Measurements from ENCODE around the gene SPN.
"Not testable (repeated sequence)": the region's sequence is repeated elsewhere in the genome, so short reads cannot be mapped to it uniquely, and the experiment has no call there.

Gene SPN

GRCh38 chr16:29650771-29651170 lies 12.3 kb upstream of the SPN start:
- TF ChIP-seq EZH2 (IDR thresholded peaks at IDR 0.05; ENCODE audit: borderline replicate concordance, low read length) = no peak
- no peak for TF ChIP-seq CTCF (IDR thresholded peaks at IDR 0.05; ENCODE audit: low read length)
- Histone ChIP-seq H3K36me3 (ENCODE audit: insufficient read depth, low read length) (no peaks in the 10 kb centered on the region), H3K27ac (ENCODE audit: low read depth, low read length, poor library complexity, severe bottlenecking) (no peak overlapping the region), H3K9me3 (ENCODE audit: low read length) (no peaks in the 10 kb centered on the region), H2AFZ (ENCODE audit: low read length) (no peak overlapping the region), H4K20me1 (ENCODE audit: insufficient read depth, low read length) (no peaks in the 10 kb centered on the region), H3K27me3 (ENCODE audit: insufficient read depth, low read length) (no peaks in the 10 kb centered on the region), H3K9ac (ENCODE audit: low read length) (no peak overlapping the region), H3K4me1 (ENCODE audit: insufficient read depth, low read length, severe bottlenecking) (peaks cover 33% of the 10 kb centered on the region), H3K79me2 (ENCODE audit: insufficient read depth, low read length) (no peaks in the 10 kb centered on the region), H3K4me3 (ENCODE audit: low read depth, low read length, poor library complexity, severe bottlenecking) (no peak overlapping the region), H3K4me2 (ENCODE audit: low read length) (no peak overlapping the region), H3F3A (ENCODE audit: insufficient read depth, low read length) (peaks cover 3% of the 10 kb centered on the region; the same call in 1 of the 2 replicates), H3K9me2 (ENCODE audit: low read depth, low read length) (no peaks in the 10 kb centered on the region)

GRCh38 chr16:29651774-29652349 lies 11.2 kb upstream of the SPN start:
- H3K79me2 ChIP-seq (ENCODE audit: insufficient read depth, low read length) = no peaks in the 10 kb centered on the region
- no peaks in the 10 kb centered on the region for H3K27me3 ChIP-seq (ENCODE audit: insufficient read depth, low read length)
- H3K36me3 ChIP-seq (ENCODE audit: insufficient read depth, low read length) = no peaks in the 10 kb centered on the region
- no peak overlapping the region for H3K9ac ChIP-seq (ENCODE audit: low read length)
- TF ChIP-seq EZH2 (IDR thresholded peaks at IDR 0.05; ENCODE audit: borderline replicate concordance, low read length) (no peak), CTCF (IDR thresholded peaks at IDR 0.05; ENCODE audit: low read length) (no peak)
- no peak overlapping the region for H3K4me2 ChIP-seq (ENCODE audit: low read length)
- peaks cover 30% of the 10 kb centered on the region for H3K4me1 ChIP-seq (ENCODE audit: insufficient read depth, low read length, severe bottlenecking)
- peak overlapping the region; percentile 15 for H3K27ac ChIP-seq (ENCODE audit: low read depth, low read length, poor library complexity, severe bottlenecking)
- H3F3A ChIP-seq (ENCODE audit: insufficient read depth, low read length) = peaks cover 3% of the 10 kb centered on the region; the same call in 1 of the 2 replicates
- no peaks in the 10 kb centered on the region for H3K9me3 ChIP-seq (ENCODE audit: low read length)
- no peak overlapping the region for H2AFZ ChIP-seq (ENCODE audit: low read length)
- H3K9me2 ChIP-seq (ENCODE audit: low read depth, low read length) = no peaks in the 10 kb centered on the region
- no peak overlapping the region for H3K4me3 ChIP-seq (ENCODE audit: low read depth, low read length, poor library complexity, severe bottlenecking)
- no peaks in the 10 kb centered on the region for H4K20me1 ChIP-seq (ENCODE audit: insufficient read depth, low read length)

GRCh38 chr16:29653471-29653870 lies 9.6 kb upstream of the SPN start:
- H2AFZ ChIP-seq (ENCODE audit: low read length) = no peak overlapping the region
- H3K4me2 ChIP-seq (ENCODE audit: low read length) = peak overlapping the region; percentile 3; the same call in 1 of the 2 replicates
- no peaks in the 10 kb centered on the region for H3K9me3 ChIP-seq (ENCODE audit: low read length)
- H3K9ac ChIP-seq (ENCODE audit: low read length) = no peak overlapping the region; the same call in 1 of the 2 replicates
- no peak overlapping the region for H3K4me3 ChIP-seq (ENCODE audit: low read depth, low read length, poor library complexity, severe bottlenecking)
- TF ChIP-seq EZH2 (IDR thresholded peaks at IDR 0.05; ENCODE audit: borderline replicate concordance, low read length) (no peak), CTCF (IDR thresholded peaks at IDR 0.05; ENCODE audit: low read length) (no peak)
- peaks cover 3% of the 10 kb centered on the region; the same call in 1 of the 2 replicates for H3F3A ChIP-seq (ENCODE audit: insufficient read depth, low read length)
- no peaks in the 10 kb centered on the region for H3K36me3 ChIP-seq (ENCODE audit: insufficient read depth, low read length)
- H3K79me2 ChIP-seq (ENCODE audit: insufficient read depth, low read length) = no peaks in the 10 kb centered on the region
- peaks cover 26% of the 10 kb centered on the region for H3K4me1 ChIP-seq (ENCODE audit: insufficient read depth, low read length, severe bottlenecking)
- H4K20me1 ChIP-seq (ENCODE audit: insufficient read depth, low read length) = no peaks in the 10 kb centered on the region
- H3K27ac ChIP-seq (ENCODE audit: low read depth, low read length, poor library complexity, severe bottlenecking) = peak overlapping the region; percentile 42
- no peaks in the 10 kb centered on the region for H3K9me2 ChIP-seq (ENCODE audit: low read depth, low read length)
- no peaks in the 10 kb centered on the region for H3K27me3 ChIP-seq (ENCODE audit: insufficient read depth, low read length)

GRCh38 chr16:29653890-29654289 lies 9.2 kb upstream of the SPN start:
- H3K27me3 ChIP-seq (ENCODE audit: insufficient read depth, low read length); H4K20me1 ChIP-seq (ENCODE audit: insufficient read depth, low read length); H3K36me3 ChIP-seq (ENCODE audit: insufficient read depth, low read length); H3K4me3 ChIP-seq (ENCODE audit: low read depth, low read length, poor library complexity, severe bottlenecking); H3K9me2 ChIP-seq (ENCODE audit: low read depth, low read length); H3K9ac ChIP-seq (ENCODE audit: low read length); H3K9me3 ChIP-seq (ENCODE audit: low read length); H3K79me2 ChIP-seq (ENCODE audit: insufficient read depth, low read length); H3F3A ChIP-seq (ENCODE audit: insufficient read depth, low read length); H2AFZ ChIP-seq (ENCODE audit: low read length): not testable (repeated sequence)
- H3K4me1 ChIP-seq (ENCODE audit: insufficient read depth, low read length, severe bottlenecking) = peaks cover 26% of the 10 kb centered on the region
- peak overlapping the region; percentile 42 for H3K27ac ChIP-seq (ENCODE audit: low read depth, low read length, poor library complexity, severe bottlenecking)
- H3K4me2 ChIP-seq (ENCODE audit: low read length) = peak overlapping the region; percentile 3; the same call in 1 of the 2 replicates

Data from OCI-LY1 (cell line).